ENCODE results near the gene CDK5RAP1.

CDK5RAP1 gene

DNA sequence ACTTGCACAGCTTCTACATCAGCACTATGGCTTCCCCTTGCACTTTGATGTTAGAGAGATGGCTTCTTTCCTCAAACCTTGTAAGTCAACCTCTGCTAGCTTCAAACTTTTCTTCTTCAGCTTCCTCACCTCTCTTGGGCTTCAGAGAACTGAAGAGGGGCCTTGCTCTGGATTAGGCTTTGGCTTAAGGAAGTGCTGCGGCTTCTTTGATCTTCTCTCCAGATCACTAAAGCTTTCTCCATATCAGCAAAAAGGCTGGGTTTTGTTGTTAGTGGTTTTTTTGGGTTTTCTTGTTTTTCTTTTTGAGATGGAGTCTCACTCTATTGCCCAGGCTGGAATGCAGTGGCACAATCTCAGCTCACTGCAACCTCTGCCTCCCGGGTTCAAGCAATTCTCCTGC, 24.0 kb downstream of the CDK5RAP1 start:
- DNase-seq = no peak

DNA sequence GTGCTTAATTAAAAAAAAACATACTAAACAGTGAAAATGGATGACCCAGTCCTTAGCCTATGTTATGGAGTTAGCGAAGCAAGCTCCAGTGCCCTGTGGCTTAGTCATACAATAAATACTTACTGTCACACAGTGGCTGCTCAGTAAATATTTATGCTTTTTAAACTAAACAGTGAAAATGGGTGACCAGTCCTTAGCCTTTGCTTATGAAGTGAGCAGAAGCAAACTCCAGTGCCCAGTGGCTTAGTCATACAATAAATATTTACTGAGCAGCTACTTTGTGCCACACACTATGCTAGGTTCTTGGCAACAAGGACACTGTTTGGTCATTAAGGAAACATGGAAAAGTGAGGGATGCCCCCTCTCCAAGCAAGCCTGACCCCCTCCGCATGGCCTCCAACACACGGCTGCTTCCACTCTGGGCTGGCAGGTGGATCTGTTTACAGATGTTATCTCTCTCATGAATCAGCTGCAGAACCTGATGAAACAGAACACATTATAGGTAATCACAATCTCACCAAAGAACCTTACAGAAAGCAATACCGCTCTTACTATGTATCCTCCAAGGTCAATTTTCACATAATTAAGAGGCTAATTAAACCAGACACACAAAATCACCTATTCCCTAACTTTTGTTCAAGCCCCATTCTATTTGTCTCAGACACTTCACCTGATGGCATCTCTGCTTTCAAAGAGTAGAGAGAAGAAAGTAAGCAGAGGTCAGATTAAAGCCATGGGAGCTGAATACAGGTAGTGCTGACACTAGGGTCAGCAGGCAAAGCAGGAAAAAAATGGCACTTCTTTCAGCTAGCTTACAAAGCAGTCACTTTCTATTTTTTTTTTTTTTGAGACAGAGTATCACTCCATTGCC, 27.3 kb downstream of the CDK5RAP1 start:
- no peak for DNase-seq

DNA sequence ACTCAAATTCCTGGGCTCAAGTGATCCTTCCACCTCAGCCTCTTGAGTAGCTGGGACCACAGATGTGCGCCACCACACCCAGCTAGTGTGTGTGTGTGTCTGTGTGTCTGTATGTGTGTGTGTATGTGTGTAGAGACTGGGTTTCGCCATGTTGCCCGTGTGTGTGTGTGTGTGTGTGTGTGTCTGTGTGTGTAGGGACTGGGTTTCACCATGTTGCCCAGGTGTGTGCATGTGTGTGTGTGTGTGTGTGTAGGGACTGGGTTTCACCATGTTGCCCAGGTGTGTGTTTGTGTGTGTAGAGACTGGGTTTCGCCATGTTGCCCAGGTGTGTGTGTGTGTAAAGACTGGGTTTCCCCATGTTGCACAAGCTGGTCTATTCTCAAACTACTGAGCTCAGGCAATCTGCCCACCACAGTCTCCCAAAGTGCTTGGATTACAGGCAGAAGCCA, 28.3 kb downstream of the CDK5RAP1 start:
- no peak for DNase-seq

DNA sequence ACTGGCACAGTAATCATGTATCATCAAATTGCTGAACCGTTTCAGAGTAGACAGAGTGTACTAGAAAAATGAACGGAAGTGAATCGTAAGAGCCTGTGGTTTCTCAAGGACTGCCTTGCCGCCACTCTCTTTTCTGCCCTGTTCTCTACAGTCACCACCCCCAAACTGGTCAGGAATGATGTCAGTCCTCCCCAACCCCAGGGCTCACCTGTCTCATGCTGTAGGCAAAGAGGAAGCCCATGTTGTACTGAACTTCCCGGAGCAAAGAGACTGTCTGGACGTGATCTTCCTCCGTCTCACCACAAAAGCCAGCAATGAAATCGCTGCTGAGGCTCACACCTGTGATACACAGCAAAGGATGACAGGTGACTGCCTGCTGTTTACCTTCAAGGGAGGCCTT, 31.0 kb downstream of the CDK5RAP1 start:
- no peak for DNase-seq

DNA sequence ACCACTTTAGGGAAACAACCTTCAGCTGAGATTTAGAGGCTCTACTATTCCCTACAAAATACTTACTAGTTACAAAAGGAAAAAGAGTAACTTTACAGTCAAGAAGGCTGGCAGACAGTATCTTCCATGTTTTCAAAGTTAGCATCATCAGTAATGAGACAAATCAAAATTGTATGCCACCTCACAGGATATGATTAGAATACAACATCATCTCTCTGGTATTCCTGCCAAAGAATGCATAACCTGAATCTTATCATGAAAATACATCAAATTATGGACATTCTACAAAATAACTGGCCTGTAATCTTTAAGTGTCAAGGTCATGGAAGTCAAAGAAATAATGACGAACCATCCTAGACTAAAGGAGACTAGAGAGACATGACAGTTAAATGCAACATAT, 38.4 kb downstream of the CDK5RAP1 start:
- DNase-seq = no peak

DNA sequence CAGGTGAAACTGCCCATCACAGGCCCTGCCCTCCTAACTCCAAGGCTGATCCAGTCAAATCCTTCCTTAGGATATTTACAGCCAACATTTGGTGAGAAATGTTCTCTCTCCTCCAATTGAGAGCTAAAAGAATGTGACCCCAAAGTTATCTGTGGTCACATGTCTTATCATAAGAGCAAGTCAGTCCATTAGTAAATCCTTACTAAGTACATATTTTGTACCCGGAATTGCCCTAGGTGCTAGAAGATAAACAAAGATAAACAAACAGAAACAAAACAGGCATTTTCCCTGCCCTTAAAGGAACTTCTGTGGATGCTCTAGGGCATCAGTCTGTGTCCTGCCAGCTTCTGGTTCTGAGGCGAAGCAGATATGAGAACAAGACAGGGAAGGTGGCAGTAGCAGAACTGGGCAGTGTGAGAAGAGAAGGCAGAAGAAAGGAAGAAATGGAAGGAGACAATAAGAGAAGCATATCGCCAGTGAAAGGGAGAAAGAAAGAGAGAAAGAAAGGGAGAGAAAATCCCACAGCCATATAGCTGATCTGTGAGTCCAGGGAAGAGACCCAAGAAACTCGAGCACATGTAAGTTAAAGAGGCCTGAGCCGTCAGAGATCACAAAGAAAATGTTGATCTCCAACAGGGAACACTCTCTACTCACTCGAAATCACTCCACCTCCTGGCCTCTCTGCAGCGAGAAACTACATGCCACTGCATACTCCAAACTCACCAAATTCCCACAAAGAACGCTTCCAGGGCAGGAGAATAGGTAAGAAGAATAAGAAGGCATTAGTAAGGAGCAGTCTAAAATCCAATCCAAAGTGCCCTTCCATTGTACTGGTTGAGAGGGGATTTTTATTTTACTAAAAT, 41.7 kb downstream of the CDK5RAP1 start:
- no peak for DNase-seq

DNA sequence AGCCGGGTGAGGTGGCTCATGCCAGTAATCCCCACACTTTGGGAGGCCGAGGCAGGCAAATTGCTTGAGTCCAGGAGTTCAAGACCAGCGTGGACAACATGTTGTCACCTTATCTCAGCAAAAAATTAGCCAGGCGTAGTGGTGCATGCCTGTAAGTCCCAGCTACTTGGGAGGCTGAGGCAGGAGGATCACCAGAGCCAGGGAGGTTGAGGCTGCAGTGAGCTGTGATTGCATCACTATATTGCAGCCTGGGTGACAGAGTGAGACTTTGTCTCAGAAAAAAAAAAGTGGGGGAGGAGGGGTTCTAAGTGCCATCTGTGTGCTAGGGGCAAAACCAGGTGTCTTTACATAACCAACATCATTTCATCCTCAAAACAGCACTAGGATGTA, 48.3 kb downstream of the CDK5RAP1 start:
- DNase-seq = no peak

DNA sequence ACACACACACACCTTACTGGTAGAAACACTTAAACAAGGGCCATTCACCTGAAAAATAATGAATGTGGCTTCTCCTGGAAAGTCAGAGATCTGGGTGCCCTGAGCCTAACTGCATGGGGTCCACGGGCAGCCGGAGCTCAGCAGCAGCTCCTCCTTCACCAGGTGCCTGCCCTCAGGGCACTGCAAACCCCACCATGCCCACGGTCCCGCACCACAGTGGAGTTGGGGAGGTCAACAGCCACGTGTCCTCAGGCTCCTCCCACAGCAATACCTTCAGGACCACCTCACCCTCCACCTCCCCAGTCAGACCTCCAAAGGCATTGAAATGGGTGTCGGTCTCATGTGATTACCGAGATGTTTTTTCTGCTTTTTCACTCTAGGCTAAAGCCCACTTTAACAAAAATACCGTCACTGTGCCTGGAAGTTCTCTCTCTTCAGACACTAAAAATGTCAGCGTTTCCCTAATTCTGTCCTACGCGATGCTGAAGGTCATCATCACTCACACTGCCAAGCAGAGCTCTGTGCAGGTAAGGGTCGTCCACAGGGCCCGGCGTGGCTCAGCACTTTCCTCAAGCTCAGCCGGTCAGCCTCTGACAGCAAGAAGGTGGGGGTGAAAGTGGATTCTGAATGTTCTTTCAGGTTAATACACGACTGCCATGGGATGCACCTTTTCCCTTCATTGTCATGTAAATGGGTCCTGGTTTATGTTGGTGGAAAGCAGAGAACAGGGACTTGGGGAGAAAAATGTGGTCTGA, 48.9 kb downstream of the CDK5RAP1 start:
- no peak for DNase-seq

DNA sequence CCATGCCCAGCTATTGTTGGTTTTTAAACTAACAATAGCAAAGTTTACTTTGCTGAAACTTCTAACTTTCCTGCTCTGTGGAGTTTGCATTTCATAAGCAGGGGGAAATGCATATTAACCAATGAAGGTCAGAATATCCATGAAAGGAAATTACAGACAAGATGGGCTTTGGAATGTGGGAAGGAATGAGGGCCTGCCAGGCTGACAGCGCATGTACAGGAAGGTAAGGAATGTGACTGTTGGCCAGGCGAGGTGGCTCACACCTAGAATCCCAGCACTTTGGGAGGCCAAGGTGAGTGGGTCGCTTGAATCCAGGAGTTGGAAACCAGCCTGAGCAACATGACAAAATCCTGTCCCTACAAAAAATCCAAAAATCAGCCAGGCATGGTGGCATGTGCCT, 49.6 kb downstream of the CDK5RAP1 start:
- no peak for DNase-seq

DNA sequence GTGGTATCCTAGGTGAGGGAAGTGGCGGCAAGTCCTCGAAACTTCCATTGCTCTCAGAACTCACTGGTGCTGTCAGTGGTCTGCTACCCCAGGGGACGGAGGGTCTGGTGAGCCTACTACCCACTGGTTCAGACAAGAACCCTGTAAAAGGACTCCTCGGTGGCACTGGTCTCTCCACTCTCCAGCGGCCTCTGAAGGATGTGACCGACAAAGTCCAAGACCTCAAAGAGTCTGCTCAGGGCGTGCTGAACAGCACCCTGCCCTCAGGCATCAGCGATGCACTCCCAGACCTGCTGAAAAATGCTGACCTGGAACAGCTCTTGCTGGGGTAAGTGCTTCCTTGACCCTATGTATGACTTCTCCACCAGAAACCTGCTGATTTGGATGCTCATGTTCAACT, 51.8 kb downstream of the CDK5RAP1 start:
- DNase-seq = no peak

DNA sequence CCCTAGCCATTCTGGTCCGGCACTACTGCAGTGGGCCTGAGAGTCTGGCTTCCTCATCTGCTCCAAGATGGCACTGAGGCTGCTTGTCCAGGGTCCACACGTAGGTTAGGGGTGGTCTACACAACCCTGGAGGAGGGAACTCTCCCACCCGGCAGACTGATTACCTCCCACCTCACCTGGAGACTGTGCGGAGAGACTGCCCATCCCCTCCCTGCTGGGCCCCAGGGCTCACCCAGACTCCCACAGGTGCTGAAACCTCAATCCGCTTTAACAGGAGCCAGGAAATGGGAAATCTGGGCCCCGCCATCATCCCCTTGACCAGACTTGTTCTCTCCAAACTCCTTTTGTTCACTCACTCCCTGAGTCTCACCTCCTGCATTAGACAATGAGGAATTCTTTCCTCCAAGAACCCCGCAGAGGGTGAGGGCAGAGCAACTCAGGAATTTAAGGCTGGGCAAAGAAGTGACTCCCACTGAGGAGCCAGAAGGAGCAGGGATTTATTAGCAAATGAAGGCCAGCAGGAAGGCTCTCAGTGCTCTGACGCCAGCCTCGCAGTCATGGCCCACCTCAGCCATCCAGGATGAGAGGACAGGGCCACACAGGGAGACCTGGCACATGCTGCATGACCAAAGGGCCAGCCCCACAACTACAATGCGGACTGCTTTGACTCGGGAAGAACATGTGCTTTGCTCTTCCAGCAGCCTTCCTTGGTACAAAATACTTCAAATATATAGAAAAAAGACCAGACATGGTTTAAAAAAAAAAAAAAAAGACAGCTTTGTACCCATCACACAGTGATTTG, 53.0 kb downstream of the CDK5RAP1 start:
- no peak for DNase-seq

DNA sequence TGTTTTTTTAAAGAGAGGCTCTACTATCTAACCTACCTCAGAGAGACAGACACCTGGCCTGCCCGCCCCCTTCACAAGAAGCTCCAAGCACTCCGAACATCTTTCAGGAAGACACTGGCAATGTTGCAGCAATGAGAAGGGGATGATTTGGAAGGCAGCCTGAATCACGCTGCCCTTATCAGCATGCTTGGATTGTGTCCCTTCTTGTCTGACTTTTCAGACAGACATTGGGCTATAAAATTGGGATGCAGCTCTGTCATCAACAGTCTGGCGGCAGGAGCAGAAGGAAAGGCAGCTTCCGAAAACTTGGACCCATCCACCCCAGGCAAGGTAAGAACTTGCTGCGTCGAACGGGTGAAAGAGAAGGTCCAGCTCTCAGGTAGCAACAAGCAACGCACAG, 56.0 kb downstream of the CDK5RAP1 start:
- no peak for DNase-seq

DNA sequence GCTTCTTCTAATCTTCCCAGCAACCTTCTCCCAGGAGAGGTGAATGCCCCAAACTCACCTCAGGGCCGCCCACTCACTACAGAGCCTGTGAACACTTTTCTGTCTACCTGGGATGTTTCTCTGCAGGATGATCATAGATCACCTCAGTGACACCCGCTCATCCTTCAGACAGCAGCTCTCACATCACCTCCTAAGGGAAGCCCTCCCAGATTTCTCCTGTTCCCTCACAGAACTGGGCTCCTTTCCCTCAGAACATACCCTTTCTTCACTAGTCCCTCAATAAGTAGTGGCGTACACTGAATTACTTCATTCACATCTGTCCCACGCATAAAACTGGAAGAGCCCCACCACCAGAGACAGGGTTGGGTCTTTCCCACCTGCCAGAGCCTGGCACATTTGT, 57.8 kb downstream of the CDK5RAP1 start:
- DNase-seq = no peak

DNA sequence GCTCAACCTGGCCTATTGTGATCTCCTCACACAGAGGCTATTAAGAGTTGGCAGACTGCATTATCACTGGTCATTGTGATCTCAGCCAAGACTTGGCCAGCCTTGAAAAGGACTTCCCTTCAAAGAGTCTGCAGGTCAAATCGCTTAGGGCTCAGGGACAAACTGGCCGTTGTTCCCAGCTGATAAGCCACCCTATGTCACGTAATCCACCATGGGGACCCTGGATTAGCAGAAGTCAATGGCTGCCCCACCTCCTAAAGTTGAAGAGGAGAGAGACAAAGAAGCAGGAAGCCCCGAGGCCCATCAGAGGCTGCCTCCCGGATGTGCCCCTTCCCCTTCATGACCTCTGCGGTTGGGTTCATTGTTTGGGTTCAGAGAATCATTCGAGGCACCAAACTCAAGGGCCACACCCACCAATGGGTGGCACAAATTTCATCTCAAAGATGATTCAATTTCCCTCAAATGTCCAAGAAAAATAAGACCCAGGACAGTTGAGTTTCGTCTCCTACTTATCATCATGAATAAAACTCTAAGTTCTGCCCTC, 61.7 kb downstream of the CDK5RAP1 start:
- DNase-seq = no peak

DNA sequence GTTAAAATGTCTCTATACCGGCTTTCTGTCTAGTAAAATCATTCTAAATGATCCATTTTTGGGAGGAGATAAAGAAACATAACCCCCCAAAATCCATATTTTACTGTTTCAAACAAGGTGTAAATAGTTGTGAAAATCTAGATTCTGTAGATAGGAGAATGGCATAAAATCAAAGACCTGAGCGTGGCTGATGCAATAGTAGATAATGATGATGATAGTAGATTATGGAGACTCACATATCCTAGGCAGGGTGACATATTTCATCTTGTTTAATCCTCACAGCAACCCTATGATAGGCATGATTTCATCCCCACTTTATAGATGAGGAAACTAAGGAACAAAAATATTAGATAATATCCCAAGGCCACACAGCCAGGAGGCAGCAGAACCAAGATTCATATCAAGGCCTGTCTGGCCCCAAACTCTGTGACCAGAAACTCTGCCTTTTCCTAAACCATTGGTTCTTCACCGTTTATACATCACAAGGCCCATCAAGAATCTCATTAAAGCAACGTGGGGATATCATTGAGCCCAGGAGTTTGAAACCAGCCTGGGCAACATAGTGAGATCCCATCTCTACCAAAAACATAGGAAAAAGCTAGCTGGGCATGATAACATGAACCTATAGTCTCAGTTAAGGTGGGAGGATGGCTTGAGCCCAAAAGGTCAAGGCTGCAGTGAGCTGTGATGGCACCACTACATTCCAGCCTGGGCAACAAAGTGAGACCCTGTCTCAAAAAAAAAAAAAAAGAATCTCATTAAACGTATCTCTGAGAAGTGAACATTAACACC, 62.7 kb downstream of the CDK5RAP1 start:
- DNase-seq = no peak

DNA sequence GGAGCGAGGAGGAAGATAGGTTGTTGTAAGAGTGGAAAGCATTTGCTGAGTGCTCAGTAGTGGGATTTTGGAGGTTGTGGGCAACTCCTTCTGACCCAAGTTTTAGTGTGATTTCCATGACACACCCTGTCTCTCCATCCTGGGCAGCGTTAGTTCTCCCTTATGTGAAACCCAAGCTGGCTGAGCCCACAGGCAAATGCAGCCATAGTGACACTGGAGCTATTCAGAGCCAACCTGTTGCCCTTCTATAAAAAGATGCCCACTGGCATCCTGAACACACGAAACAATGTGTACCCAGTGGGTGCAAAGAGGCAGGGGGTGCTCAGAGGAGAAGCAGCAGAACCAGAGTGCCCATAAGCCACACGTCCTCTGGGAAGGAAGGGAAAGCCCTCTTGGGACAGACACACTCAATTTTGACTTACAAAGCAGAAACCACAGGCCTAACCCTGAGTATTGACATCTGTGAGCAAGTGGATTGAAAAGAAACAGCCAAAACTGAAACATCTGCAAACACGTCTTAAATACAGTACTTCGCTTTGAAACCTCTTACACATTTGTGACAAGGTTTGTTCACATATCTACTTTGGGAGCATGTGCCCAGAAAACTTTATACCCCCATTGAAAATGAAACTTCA, 63.7 kb downstream of the CDK5RAP1 start:
- DNase-seq = no peak

DNA sequence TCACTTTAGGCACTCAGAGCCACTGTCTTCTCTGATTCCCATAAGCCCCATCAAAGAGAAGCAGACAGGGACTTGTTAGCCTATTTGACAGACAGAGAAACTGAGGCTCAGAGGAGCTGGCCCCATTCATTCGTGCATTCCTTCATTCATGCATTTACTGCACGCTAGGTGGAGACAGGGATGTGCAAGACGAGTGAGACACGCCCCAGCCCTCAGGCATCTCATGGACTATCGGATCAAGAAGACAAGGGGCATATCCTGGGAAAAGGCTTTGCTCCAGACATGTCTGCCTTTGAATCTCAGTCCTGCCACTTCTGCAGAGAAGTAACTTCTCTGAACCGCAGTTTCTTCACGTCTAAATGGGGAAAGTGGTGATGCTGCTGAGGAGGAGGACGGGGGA, 64.2 kb downstream of the CDK5RAP1 start:
- no peak for DNase-seq

DNA sequence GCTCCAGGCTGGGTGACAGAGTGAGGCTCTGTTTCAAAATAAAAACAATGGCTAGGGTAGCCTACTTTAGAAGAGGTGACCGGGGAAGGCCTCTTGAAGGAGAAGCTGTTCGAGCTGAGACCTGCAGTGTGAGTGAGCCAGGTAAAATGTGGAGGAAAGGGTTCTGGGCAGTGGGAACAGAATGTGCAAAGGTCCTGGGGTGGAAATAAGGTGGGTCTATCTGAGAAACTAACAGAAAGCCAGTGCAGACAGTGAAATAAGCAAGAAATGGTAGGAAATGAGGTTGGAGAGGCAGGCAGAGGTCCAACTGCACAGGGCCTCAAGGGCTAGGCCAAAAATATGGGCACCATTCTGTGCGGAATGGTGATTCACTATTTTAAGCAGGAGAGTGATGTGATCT, 64.9 kb downstream of the CDK5RAP1 start:
- DNase-seq = no peak

DNA sequence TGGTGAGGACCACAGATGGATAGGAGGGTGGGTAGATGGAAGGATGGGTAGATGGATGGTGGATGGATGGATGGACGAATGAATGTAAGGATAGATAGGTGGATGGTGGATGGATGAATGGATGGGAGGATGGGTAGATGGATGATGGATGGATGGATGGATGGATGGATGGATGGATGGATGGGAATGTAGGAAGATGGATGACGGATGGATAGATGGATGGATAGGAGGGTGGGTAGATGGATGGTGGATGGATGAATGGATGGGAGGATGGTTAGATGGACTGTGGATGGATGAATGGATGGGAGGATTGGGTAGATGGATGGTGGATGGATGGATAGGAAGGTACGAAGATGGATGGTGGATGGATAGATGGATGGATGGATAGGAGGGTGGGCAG, 67.2 kb downstream of the CDK5RAP1 start:
- no peak for DNase-seq

DNA sequence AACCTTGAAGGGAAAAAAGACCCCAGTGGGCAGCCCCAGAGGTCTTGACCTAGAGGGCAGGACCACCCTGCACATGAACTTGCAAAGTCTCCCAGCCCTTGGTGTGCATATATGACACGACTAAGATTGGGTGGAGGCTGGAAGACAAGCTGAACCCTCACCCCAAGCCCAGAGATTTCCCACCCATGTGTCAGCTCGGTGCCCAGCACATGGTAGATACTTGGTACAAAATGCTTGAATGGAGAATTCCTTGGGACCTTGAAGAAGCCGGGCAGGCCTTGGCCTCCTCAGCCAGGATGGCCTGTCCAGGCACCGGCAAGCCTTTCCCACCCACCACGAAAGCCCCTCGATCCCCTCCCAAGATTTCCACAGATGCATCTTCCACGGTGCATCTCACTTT, 67.7 kb downstream of the CDK5RAP1 start:
- DNase-seq = no peak

Measured in NCI-H446 (cell line).